HG02870 (cell line): ENCODE results near the gene PDCD11.

ENCODE experiments used
- ATAC-seq: cut with Tn5 transposase; IDR thresholded peaks from one replicate; pipeline ENCODE4 v1.9.1; 2021; ENCODE audit warnings: mild to moderate bottlenecking, moderate library complexity; ENCODE audit not compliant: unreplicated experiment

The PDCD11 gene

DNA sequence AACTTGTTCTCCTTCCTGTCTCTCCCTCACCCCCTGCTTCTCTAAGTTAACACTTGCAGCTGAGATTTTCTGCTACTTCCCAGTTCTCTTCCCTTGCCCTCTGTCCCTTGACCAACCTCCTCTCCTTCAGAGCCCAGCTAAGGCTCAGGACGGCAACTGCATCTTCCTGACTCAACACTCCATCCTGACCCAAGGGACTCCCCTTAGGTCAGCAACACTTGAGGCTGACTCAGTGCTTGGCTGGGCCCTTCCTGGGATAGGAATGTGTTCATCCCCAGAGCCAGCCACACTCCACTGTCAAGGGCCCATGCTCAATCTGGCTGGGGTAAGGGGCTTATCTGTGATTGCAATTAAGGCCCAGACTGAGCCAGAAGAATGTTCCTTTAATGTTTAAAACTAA is 52.3 kb downstream of the PDCD11 start:
- ATAC-seq, result no peak

DNA sequence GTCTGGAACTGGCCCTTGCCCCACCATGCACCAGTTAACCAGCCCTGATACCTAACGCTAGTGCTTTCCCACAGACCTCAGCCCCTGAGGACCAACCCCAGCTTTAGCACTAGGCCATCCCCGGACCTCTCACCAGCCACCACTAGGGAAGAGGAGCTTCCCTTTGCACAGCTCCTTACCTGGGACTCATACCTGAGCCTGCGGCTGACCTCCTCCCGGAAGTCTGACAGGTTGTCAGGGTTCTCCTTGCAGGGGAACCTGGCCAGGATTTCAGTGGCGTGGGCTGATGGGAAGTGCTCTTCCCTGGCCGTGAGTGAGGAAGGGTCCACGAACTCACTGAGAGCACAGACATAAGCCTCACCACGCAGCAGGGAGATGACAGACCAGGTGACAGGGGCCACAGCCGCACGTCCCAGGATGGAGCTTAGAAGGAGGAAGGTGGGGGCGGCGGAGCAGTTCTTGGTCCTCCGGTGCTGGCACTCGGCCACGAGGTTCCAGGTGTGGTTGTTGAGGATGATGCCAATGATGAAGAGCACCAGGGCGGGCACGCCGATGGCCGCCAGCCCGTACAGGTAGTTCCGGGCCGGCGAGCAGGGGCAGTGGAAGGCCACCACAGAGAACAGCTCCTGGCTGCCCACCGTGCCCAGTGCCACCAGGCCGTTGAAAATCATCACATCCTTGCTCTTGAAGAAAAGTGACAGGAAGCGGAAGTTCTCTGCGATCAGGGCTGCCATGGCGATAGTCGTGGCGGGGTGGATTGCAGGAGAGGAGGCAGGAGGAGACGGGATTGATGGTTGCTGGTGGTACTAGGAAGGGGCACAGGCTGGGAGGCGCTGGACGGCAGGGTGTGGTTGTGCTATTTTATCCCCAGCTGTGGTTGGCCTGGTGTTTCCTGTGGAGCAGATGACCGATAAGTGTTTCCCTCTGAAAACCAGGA is 53.0 kb downstream of the PDCD11 start:
- no peak for ATAC-seq

DNA sequence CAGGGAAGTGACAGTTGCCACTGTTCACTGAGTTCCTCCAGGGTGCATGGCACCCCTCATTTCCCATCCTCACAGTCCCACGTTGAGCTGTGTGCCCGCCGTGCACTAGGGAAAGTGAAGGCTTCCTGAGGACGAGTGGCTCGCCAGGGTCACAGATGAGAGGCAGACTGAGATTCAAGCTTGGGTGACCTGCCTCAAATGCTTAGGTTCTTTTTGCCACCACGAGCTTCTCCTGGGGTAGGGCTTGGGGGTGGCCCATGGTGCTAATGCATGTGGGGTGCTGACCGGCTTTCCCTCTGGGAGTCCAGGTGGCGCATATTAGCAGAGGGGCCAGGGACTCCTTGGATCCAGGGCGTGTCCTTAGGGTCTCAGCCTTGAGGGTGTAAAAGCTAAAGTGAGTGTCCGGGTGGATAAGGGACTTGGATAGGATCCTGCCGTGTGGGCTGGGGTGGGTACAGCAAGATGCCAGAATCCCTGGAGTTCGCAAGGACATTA is 53.8 kb downstream of the PDCD11 start:
- ATAC-seq, result no peak

DNA sequence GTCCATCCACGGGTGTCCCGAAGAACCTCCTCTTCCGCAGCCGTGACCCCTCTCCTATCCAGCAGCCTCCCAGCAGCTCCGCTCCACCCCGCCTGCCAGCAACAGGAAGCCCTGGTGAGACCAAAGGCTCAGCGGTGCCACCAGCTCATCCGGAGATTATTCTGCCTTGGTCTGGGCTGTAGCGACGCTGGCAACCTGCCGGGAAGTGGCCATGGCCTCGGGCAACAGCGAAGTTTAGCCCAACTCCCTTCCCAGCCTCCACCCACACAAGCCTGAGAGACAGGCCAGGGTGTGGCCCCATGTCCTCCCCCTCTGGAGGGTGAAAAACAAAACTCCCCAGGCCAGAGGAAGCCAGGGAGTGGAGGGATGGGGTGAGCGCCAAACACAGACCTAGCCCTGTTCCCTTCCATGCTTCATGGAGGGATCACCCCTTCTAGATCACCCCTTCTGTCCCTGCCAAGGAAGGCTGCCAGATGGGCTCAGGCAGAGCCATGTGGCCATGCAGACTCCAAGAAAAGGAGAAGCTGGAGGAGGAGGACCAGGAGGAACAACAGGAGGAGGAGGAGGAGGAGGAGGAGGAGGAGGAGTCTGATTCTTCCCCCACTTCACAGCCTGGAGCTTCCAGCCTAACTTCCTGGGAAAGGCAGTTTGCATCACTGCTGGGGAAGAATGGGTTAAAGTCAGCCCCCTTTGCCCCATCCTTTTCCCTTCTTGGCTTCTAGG is 54.8 kb downstream of the PDCD11 start:
- ATAC-seq, result no peak

DNA sequence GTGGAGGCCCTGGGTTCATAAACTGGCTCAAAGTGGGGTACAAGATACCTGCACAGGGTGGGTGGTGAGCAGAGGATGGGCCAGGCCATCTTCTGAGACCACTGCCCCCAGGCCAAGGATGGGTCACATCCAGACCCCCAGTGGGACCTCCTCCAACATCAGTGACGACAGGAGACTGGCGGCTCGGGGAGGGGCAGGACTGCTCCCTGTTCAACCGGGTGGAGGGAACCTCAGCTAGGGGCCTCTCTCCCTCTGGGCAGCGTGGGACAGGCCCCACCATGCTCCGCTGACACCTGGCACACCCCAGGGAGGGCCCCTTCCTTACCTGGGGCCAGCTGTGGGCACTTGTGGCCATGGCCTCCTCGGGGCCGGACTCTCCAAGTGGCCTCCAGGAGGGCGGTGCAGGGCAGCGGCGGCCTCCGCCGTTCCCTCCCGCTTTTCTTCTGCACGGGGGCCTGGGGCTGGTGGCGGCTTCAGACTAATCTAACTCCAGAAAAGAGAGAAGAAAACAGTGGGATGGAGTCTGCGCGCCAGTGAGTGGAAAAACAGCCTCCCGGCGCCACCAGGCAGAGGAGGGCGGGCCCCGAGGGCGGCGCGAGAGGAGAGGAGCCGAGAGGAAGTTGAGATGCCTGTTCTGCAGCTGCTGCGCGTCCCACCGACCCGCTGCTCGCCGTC is 55.5 kb downstream of the PDCD11 start, which contains the start of gene CALHM2:
CALHM2 (minus strand) TSS at position 540 of the 675 bp plus-strand sequence. CDS start 2,429 bp downstream, outside the sequence.
- peak; percentile 60 for ATAC-seq

DNA sequence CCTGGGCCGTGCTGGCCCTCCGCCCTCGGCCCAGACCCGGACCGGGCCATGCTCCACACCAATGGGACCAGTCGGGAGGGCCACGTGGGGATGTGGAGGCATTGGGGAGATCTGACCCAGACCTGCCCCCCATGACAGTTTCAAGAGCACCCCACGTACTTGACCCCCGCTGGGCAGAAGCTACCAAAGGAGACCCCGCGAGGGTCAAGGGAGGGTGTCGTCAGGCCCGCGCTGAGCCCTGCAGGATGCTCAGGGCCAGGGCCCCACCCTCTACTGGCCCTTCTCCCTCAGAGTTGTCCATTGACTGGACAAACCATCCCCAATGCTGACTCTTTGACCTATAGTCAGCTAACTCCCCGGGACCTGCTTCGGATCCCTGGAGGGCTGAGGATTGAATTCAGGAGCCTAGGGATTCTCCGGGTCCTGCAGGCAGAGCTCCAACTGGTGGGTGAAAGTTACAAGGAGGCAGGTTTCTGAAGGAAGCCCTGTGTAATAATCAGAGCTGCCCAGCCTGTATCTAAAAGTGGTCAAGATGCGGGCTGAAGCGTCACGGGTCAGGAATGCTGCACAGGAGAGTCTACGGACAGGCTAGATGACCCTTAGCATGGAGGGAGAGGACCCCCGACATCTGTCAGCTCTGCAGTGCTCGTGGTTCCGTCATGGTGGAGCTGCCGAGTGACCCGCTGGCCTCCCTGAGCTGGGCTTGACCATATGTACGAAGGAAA is 56.2 kb downstream of the PDCD11 start:
- ATAC-seq, result no peak

DNA sequence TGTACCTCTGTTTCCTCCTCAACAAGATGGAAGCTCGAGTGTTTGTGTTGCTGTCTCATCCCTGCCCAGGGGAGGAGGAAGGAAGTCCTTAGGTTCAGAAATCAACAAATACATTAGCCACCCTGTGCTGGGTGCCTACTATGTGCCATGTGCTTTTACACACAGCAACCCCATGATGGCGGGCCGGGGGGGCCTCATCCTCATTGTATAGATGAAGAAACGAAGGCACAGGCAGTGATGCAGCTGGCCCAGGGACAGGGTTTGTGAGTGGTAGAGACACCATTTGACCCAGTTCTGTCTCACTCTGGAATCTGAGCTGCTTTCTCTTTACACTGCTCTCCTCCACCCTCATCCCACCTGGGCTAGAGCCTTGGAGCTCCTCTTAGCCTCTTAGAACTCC is 57.6 kb downstream of the PDCD11 start:
- no peak for ATAC-seq

DNA sequence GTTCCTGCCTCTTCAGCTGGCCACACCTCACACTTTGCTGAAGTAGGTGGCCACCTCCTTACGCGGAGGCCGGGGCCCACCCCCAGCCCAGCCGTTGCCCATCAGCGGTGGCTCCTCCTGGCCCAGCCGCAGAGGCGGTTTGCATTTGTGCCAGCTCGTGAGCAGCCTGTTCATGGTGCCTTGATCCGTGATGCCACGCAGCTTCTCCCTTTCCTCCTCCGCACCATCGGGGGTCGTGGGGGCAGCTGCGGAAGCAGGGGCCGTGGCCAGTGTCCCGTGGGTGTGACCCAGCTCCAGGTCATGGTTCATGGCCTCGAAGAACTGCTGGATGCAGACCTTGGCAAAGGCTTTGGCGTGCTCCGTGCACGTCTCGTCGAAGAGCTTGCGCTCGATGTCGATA is 58.8 kb downstream of the PDCD11 start:
- no peak for ATAC-seq

DNA sequence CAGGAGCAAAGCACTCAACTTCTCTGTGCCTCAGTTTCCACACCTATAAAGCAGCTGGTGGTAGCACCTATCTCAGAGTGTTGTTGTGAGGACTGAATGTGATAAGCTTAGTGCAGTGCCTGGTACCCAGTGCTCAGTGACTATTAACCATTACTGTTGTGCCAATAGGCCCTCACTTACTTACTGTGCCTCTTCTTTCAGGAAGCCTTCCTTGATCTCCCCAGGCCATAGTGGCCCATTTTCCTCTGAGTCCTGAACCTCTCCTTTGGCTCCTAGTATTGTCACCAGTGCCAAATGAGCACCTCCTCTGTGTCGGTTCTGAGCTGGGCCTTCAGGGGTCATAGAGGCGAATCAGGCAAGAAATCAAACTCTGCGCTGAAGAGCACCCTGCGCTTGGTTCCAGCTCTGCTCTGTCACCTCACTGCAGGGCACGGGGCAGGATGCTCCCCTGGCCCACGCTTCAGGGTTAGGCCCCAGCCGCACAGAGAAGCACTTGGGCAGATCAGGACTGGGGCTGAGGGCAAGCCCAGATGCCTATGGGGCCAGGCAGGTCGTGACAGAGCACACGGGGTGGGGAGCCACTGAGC is 59.7 kb downstream of the PDCD11 start:
- no peak for ATAC-seq

DNA sequence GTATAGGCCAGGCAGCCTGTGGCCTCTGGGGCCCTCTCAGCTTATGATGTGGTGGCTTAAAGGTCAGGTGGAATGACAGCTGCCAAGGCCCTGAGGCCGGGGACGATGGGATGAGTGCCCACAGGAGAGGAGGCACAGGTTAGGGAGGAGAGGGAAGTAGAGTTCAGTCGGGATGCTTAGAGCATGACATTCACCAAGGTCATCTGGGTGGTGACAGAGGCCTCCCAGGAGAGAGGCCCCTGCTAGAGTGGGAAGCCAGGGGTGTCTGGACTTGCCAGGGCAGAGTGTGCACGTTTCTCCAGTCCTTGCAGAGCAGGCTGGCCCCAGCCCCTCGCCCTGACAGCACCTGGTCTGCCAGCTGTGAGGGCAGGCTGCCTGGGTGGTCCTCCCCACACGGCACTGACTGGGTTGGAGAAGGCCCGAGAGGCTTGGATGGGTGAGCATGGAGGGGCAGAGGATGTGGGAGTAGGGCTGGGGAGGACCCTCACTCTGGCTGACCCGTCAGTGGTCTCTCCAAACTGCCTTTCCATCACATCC is 60.8 kb downstream of the PDCD11 start:
- no peak for ATAC-seq

DNA sequence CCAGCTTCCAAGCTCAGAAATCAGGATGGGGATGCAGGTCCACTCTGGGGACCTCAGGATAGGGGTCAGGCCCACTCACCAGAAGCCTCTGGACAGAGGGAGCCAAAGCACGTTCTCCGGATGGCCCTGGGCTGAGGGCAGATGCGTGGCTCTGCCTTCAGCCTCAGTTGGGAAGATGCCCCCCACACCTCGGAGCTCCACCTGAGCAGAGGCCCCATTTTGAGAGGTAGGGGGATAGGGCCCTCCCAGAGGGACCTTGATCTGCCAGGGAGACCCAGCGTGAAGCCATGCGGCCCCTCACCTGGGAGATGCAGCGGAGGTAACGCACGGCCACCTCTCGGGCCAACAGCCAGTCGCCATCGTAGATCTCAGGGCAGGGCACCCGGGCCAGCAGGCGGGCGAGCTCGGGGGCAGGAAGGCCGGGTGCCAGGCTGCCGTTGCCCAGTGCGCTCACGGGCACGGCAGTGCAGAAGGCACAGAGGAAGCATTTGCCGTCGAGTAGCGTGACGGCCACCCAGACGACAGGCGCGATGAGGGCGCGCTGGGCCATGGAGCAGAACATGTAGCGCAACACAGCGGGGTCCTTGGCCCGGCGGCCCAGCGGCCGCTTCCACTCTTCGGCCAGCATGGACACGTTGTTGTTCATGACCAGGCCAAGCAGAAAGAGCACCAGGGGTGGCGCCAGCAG is 61.6 kb downstream of the PDCD11 start:
- no peak for ATAC-seq

DNA sequence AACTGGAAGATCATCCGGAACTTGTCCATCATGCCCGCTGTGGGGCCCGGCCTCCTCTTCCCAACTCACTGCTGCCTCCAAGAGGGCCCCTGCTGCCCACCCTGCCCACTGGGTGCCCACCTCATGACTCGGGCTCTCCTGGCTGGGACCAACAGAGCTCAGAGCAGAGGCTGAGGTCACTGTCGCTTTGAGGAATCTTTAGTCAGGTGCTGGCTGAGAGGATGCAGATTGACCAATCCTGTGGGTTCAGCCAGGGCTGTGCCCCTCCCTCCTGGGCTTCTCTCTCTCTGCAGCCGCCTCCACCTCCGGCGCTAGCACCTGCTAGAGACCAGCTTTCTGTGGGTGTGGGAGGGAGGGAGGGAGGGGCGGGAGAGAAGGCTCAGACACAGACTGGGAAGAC is 62.3 kb downstream of the PDCD11 start, which contains the start of gene CALHM1:
CALHM1 (minus strand) TSS at position 181 of the 400 bp plus-strand sequence; CDS start at position 32, 149 bp downstream.
- peak; percentile 83 for ATAC-seq

DNA sequence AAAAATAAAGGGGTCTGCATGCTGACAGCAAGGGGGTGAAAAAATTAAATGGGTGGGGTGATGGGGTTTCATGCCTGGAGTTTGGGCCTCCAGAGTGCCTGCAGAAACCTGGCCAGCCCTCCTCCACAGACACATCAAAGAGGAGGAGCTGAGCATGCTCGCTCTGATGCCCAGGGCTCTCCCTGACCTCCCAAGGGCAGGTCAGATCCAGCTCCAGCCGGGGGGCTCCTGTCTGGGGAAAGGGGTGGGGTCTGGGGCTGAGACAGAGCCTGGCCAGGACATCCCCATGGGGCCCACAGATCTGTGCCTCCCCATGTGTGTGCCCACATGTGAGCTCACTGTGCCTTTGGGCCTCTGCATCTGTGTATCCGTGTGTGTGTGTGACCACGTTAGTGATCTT is 63.2 kb downstream of the PDCD11 start:
- no peak for ATAC-seq

DNA sequence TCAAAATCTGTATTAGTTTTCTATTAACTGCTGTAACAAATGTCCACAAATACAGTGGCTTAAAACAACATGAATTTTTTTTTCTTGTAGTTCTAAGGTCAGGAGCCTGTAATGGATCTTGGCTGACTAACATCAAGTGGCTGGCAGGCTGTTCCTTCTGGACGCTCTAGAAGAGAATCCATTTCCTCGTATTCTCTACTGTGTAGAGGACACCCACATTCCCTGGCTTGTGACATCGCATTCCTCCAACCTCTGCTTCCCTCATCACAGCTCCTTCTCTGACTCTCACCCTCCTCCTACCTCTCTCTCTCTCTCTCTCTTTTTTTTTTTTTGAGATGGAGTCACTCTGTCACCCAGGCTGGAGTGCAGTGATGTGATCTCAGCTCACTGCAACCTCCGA is 67.1 kb downstream of the PDCD11 start:
- no peak for ATAC-seq

DNA sequence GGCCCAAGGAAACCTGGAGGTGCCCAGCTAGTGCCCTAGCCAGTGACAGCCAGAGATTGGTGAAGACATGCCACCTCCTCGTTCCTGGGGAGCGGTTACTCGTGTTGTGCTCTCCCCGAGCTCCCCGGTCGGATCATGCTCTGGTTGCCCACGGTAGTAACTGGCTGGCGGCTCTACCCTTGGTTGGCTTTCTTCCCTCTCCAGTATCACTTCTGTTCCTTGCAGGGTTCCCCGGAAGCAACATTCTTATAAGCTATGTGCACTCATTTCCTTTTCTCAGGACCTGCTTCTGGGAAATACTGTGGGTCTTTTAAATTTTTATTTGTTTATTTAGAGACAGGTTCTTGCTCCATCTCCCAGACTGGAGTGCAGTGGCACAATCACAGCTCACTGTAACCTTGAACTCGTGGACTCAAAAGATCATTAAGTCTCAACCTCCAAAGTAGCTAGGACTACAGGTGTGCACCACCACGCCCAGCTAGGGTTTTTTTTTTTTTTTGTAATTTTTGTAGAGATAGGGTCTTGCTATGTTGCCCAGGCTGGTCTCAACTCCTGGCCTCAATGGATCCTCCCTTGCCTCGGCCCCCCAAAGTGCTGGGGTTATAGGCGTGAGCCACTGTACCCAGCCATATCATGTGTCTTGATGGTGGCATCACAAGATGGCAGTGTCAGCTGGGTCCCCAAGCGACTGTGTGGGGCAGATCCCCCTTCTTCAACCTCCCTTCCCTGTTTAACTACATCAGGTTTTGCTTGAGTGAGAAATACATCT is 69.2 kb downstream of the PDCD11 start:
- ATAC-seq, result no peak

DNA sequence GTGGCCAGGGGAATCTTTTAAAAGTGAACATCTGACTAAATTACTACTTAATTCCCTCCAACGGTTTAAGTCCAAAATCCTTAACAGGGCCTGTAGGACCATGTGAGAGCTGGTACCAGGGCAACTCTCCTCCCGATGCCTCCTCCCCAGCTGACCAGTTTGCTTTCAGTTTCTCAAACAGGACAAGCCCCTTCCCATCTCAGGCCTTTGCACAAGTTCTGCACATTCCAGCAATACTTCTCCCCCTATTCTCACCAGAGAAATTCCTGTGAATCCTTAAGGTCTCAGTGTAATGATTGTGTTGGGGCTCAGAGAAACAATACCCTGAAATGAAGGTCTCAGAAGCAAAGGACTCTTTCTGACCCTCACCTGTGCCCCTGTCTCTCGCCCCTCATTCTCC is 70.3 kb downstream of the PDCD11 start:
- no peak for ATAC-seq

DNA sequence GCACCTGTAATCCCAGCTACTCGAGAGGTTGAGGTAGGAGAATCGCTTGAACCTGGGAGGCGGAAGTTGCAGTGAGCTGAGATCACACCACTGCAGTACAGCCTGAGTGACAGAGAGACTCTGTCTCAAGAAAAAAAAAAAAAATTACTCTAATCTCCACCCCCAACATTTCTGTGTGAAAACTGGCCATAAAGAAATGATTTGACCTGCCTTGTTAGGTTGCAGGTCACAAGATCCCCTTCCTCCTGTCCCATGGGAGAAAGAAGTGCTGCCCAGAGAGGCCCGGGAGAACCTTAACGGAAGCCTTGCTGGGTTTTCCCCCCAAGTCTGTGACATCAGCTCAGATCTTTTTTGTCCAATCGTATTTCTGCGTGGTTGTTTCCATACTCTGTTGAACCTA is 71.0 kb downstream of the PDCD11 start:
- no peak for ATAC-seq

DNA sequence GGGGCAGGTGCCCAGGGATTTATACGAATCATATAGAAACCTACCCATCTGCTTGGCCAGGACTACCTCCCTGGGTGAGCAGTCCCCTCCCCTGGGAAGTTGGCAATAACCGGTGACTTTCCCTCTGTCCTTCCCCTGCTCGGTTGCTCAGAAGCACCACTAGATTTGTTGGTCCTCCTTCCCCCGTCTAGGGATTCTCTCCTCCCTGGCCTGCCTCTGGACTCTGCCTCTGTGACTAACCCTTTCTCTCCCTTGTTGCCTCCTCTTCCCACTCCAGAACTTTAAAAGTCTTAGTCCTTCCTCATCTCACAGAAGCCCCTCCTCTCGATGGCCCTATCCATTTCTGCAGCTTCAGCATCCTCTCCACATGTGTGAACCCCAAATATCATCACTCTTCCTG is 72.8 kb downstream of the PDCD11 start:
- no peak for ATAC-seq
